K562 (cell line): Measurements from ENCODE around the gene LENG9. TPM values are rescaled to one million over a fixed set of nuclear protein-coding genes. Genes with fewer than 3 reads are reported as not detected.

Source experiments
- BDP1 ChIP-seq: IDR thresholded peaks from 3 replicates; pipeline ENCODE4 v1.6.1; 2011; ENCODE audit not compliant: insufficient read length, insufficient read depth
- CHD4 ChIP-seq: fragments of 200-600 bp; sonication (generic); IDR thresholded peaks from 3 replicates; pipeline ENCODE4 v1.6.1; 2012; ENCODE audit warnings: low read depth, mild to moderate bottlenecking, mixed read lengths, low read length, inconsistent platforms; ENCODE audit not compliant: insufficient read depth, insufficient replicate concordance, poor library complexity, severe bottlenecking
- HIVEP1 ChIP-seq: fragments of 250-450 bp; sonication (Bioruptor Pico); IDR thresholded peaks from 2 replicates; pipeline ENCODE4 v1.4.0; 2020; ENCODE audit warnings: mild to moderate bottlenecking
- HMGXB4 ChIP-seq: sonication (generic); formaldehyde crosslinking; IDR thresholded peaks from 2 replicates; pipeline ENCODE4 v1.8.1; 2023; ENCODE audit warnings: mild to moderate bottlenecking, missing genetic modification reagents
- L3MBTL2 ChIP-seq: fragments of 450-650 bp; IDR thresholded peaks from 2 replicates; pipeline ENCODE4 v1.6.1; 2016; ENCODE audit warnings: mild to moderate bottlenecking, moderate library complexity
- PBX2 ChIP-seq, 2 experiments: IDR thresholded peaks in 1 of 2; conservative IDR thresholded peaks in 1 of 2; 2 replicates each; pipeline ENCODE4 v1.6.1; 2016; ENCODE audit warnings: low read depth in 2 of 2, mild to moderate bottlenecking in 1 of 2, missing compliant biosample characterization in 1 of 2, missing genetic modification characterization in 1 of 2, moderate library complexity in 1 of 2
- RBM22 ChIP-seq: fragments of 200-400 bp; formaldehyde crosslinking; IDR thresholded peaks from 2 replicates; pipeline ENCODE4 v1.6.1; 2018; ENCODE audit warnings: low read length, low read depth; ENCODE audit not compliant: poor library complexity, severe bottlenecking
- SPI1 ChIP-seq: IDR thresholded peaks from 2 replicates; pipeline ENCODE4 v1.6.1; 2011; ENCODE audit warnings: low read depth, low read length, control low read depth, borderline replicate concordance
- STAG1 ChIP-seq: sonication (generic); formaldehyde crosslinking; IDR thresholded peaks from 2 replicates; pipeline ENCODE4 v1.5.0; 2020; ENCODE audit warnings: missing genetic modification reagents, borderline replicate concordance
- STAT5A ChIP-seq: IDR thresholded peaks from 2 replicates; pipeline ENCODE4 v1.6.1; 2012; ENCODE audit warnings: low read length, inconsistent platforms, borderline replicate concordance
- STAT5B ChIP-seq: fragments of 250-450 bp; sonication (Bioruptor Pico); IDR thresholded peaks from 2 replicates; pipeline ENCODE4 v1.8.0; 2021; ENCODE audit warnings: mild to moderate bottlenecking, inconsistent platforms
- TEAD2 ChIP-seq: fragments of 450-650 bp; IDR thresholded peaks from 2 replicates; pipeline ENCODE4 v1.6.1; 2016; ENCODE audit warnings: missing genetic modification characterization, control low read depth, missing compliant biosample characterization
- ZBTB33 ChIP-seq: sonication (generic); formaldehyde crosslinking; IDR thresholded peaks from 2 replicates; pipeline ENCODE4 v1.8.1; 2023; ENCODE audit warnings: mild to moderate bottlenecking, missing genetic modification reagents
- ZFP1 ChIP-seq: fragments of 450-650 bp; formaldehyde crosslinking; IDR thresholded peaks from 2 replicates; pipeline ENCODE4 v1.4.0; 2020; ENCODE audit warnings: mild to moderate bottlenecking, mixed read lengths
- ZKSCAN1 ChIP-seq: fragments of 150-350 bp; IDR thresholded peaks from 2 replicates; pipeline ENCODE4 v1.6.1; 2016; ENCODE audit warnings: low read depth, low read length
- ZNF217 ChIP-seq: sonication (generic); formaldehyde crosslinking; IDR thresholded peaks from 2 replicates; pipeline ENCODE4 v1.8.0; 2022; ENCODE audit warnings: mild to moderate bottlenecking, missing genetic modification reagents
- ZNF253 ChIP-seq: fragments of 250-450 bp; sonication (Bioruptor Pico); conservative IDR thresholded peaks from 2 replicates; pipeline ENCODE4 v1.6.1; 2021; ENCODE audit warnings: mild to moderate bottlenecking
- ZNF507 ChIP-seq: conservative IDR thresholded peaks from 2 replicates; pipeline ENCODE4 v1.6.1; 2017; ENCODE audit warnings: missing genetic modification characterization, missing compliant biosample characterization
- polyA plus RNA-seq, 8 experiments: library from polyadenylated mRNA; depleted of rRNA in 4 of 8; stranded (reverse) in 5 of 8; unstranded in 3 of 8; fragments of >200 nt; fragmentation: Nextera tagmentation in 2 of 8; fragmentation: Illumina TruSeq in 1 of 8; extraction: Ambion mirVana in 2 of 8; extraction: Trizol in 1 of 8; gene quantifications; 2 replicates each; pipeline versions ENCODE4 v1.2.1 to v1.2.3, GENCODE V29; 2011 to 2014; ENCODE audit warnings: inconsistent platforms in 1 of 8, missing spikeins in 1 of 8
- total RNA-seq, 7 experiments: library from RNA; depleted of rRNA in 6 of 7; stranded (reverse); fragments of >200 nt in 6 of 7; fragmentation: Illumina TruSeq in 2 of 7; extraction: Trizol in 2 of 7; gene quantifications; 2 replicates each; pipeline versions ENCODE4 v1.2.1 to v1.2.3, GENCODE V29; 2011 to 2021; ENCODE audit warnings: low replicate concordance in 1 of 7
- TF ChIP-seq, protein P1 (sequence below), 3 experiments: fragments of 200-800 bp in 1 of 3; sonication (Bioruptor generic) in 1 of 3; sonication (generic) in 1 of 3; formaldehyde crosslinking in 1 of 3; IDR thresholded peaks; 2 replicates each; pipeline versions ENCODE4 v1.6.1 to v1.8.0; 2016 to 2022; ENCODE audit warnings: mild to moderate bottlenecking in 2 of 3, missing compliant biosample characterization in 2 of 3, missing genetic modification characterization in 2 of 3, missing genetic modification reagents in 1 of 3

The LENG9 gene
- total and polyA plus RNA-seq, 9 of the 15 experiments (the other 6 are each of a cell fraction or from before 2014, with no cell fraction given): 0.06 to 0.64 (median 0.33) TPM; not detected in 1

GRCh38 chr19:54430306-54431254 is 33.0 kb downstream of the LENG9 start (continued):
- TF ChIP-seq L3MBTL2 (no peak), STAT5B (no peak), STAG1 (CRISPR knock-in tag) (no peak), HMGXB4 (CRISPR knock-in tag) (no peak), PBX2 (CRISPR knock-in tag; IDR thresholded peaks at IDR 0.05; ENCODE audit: low read depth) (no peak), PBX2 (tag; conservative IDR thresholded peaks at IDR 0.05; ENCODE audit: low read depth) (no peak), ZNF253 (CRISPR knock-in tag) (no peak), ZNF217 (no peak), RBM22 (peak; percentile 77), SPI1 (no peak), STAT5A (no peak), TEAD2 (tag) (no peak), BDP1 (no peak), ZKSCAN1 (no peak), ZFP1 (CRISPR knock-in tag) (no peak), HIVEP1 (CRISPR knock-in tag) (no peak), ZBTB33 (CRISPR knock-in tag) (no peak), ZNF507 (no peak), CHD4 (no peak)
- TF ChIP-seq, protein P1, sequence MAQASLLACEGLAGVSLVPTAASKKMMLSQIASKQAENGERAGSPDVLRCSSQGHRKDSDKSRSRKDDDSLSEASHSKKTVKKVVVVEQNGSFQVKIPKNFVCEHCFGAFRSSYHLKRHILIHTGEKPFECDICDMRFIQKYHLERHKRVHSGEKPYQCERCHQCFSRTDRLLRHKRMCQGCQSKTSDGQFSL (CRISPR knock-in tag; IDR thresholded peaks at IDR 0.05): no peak
- TF ChIP-seq, protein P1 (tag; IDR thresholded peaks at IDR 0.05): no peak
